Activated CD4-positive, alpha-beta T cell treated with anti-CD3 and anti-CD28 coated beads, Interleukin-2, amount 10 ng/mL, durations not matched to agents 7 days and 5 days (primary cell): ENCODE results near the gene EPX. TPM values are rescaled to one million over a fixed set of nuclear protein-coding genes. Genes with fewer than 3 reads are reported as not detected.

Source experiments
- CTCF ChIA-PET: fragments of 350-600 bp; sonication (Branson Sonifier 250); formaldehyde crosslinking; loops from one replicate; lab custom pipeline; 2021; ENCODE audit warnings: antibody characterized with exemption; lab: Charles Lee
- POLR2A ChIA-PET: fragments of 350-600 bp; sonication (Branson Sonifier 250); formaldehyde crosslinking; loops from one replicate; lab custom pipeline; 2021; ENCODE audit warnings: antibody characterized with exemption; lab: Charles Lee
- DNase-seq: peaks from one replicate; pipeline ENCODE4 v3.0.0-alpha.2; 2020
- H3K27ac Mint-ChIP-seq: one replicate; pipeline ENCODE4 v1.8.0; 2021; ENCODE audit warnings: mild to moderate bottlenecking, moderate library complexity, mixed read lengths
- H3K27me3 Mint-ChIP-seq: one replicate; pipeline ENCODE4 v1.8.0; 2021; ENCODE audit warnings: mixed read lengths
- H3K36me3 Mint-ChIP-seq: one replicate; pipeline ENCODE4 v1.8.0; 2021; ENCODE audit warnings: low read depth, mixed read lengths
- H3K4me1 Mint-ChIP-seq: one replicate; pipeline ENCODE4 v1.8.0; 2021; ENCODE audit warnings: mixed read lengths
- H3K4me3 Mint-ChIP-seq: one replicate; pipeline ENCODE4 v1.8.0; 2021; ENCODE audit warnings: mild to moderate bottlenecking, moderate library complexity, mixed read lengths
- H3K9me3 Mint-ChIP-seq: one replicate; pipeline ENCODE4 v1.8.0; 2021; ENCODE audit warnings: mixed read lengths
- total RNA-seq, 2 experiments: library from RNA; stranded (reverse); gene quantifications; one replicate each; pipeline ENCODE4 v1.2.3, GENCODE V29; 2021

The EPX gene
- total RNA-seq, 2 experiments from 2014 or later, result not detected

DNA sequence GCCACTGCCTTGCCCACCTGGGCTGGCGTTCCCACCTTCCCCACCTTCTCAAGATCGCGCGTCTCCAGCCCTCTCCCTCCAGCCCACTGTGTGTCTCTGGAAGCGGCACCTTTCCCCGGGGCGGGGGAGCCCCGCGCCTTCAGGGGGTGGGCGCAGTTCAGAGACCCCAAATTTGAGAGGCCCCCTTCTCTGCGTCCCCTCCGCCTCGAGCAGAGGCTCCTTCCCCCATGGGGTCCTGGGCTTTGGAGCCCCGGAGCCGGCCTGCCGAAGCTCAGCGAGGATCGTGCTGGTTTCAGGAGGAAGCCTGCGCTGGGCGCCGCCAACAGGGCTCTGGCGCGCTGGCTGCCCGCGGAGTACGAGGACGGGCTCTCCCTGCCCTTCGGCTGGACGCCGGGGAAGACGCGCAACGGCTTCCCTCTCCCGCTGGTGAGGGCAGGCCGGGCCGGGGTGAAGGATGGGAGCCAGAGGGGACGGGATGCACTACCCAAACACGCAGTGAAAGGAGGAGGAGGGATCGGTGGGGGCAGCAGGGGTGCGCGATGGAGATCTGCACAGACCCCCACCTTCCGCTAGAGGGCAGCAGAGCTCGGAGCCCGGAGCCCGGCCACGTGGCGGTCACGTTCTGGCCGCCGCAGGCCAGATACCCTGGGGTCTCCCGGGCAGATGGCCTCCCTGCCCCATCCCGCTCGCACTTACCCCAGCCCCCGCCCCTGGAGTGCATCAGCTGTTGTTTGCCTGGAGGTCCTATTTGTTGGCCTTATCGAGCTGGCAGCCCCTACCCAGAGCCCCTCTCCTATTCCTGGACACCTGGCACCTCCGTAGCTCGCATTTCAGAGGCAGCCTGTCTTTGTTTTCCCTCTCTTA lies 57.0 kb downstream of the EPX start:
- peaks cover 37% of the 10 kb centered on the region for H3K27me3 Mint-ChIP-seq
- H3K27ac Mint-ChIP-seq, result no peak overlapping the region
- peak; percentile 74 for DNase-seq
- H3K4me3 Mint-ChIP-seq, result peak overlapping the region; percentile 54
- no peaks in the 10 kb centered on the region for H3K9me3 Mint-ChIP-seq
- H3K4me1 Mint-ChIP-seq, result peaks cover 22% of the 10 kb centered on the region
- POLR2A ChIA-PET, result no interaction called here
- CTCF ChIA-PET, result interaction anchor here (0.7 to 2.7 kb wide), 21 partner anchors 12 to 209 kb away, joined by 3 to 12 read pairs (median 3); partner anchors contain the start of genes LPO, MKS1, MPO and RNF43
- no peaks in the 10 kb centered on the region for H3K36me3 Mint-ChIP-seq

DNA sequence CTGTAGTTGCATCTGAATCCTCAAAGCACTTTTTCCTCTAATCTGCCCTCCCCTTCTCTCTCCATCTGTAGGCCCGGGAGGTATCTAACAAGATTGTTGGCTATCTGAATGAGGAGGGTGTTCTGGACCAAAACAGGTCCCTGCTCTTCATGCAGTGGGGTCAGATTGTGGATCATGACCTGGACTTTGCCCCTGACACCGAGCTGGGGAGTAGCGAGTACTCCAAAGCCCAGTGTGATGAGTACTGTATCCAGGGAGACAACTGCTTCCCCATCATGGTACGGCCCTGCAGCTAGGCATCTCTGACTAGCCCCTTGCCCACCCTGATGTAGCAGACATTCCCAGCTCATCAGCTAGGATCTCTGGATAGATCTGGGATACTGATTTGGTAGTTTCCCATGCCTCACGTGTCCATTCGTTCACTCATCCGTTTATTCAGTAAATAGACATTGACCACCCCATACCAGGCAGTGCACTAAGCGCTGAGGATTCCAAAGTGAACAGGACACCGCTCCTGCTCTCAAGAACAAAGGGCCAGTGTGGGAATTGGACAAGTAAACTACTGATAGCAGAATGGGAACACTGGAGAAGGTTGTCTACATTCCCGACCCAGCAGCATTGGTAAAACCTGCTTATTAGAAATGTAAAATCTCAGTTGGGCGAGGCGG lies 58.0 kb downstream of the EPX start:
- H3K4me3 Mint-ChIP-seq, result no peak overlapping the region
- DNase-seq, result no peak
- no peaks in the 10 kb centered on the region for H3K36me3 Mint-ChIP-seq
- ChIA-PET POLR2A (no interaction called here), CTCF (interaction anchor here (0.5 to 2.7 kb wide), 21 partner anchors 13 to 212 kb away, joined by 3 to 12 read pairs (median 3); partner anchors contain the start of genes LPO, MKS1, MPO and RNF43)
- H3K4me1 Mint-ChIP-seq, result peaks cover 22% of the 10 kb centered on the region
- H3K9me3 Mint-ChIP-seq, result no peaks in the 10 kb centered on the region
- H3K27ac Mint-ChIP-seq, result no peak overlapping the region
- peaks cover 40% of the 10 kb centered on the region for H3K27me3 Mint-ChIP-seq

DNA sequence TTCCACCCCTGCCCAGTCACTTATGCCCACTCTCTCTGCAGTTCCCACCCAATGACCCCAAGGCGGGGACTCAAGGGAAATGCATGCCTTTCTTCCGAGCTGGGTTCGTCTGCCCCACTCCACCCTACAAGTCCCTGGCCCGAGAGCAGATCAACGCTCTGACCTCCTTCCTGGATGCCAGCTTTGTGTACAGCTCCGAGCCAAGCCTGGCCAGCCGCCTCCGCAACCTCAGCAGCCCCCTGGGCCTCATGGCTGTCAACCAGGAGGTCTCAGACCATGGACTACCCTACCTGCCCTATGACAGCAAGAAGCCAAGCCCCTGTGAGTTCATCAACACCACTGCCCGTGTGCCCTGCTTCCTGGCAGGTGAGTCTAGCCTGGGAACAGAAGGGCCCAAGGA lies 59.6 kb downstream of the EPX start:
- POLR2A ChIA-PET, result no interaction called here
- Mint-ChIP-seq H3K4me1 (peaks cover 22% of the 10 kb centered on the region), H3K4me3 (no peak overlapping the region), H3K36me3 (no peaks in the 10 kb centered on the region), H3K27me3 (peaks cover 37% of the 10 kb centered on the region), H3K9me3 (no peaks in the 10 kb centered on the region), H3K27ac (peak overlapping the region; percentile 16)
- CTCF ChIA-PET, result no interaction called here
- DNase-seq, result no peak

DNA sequence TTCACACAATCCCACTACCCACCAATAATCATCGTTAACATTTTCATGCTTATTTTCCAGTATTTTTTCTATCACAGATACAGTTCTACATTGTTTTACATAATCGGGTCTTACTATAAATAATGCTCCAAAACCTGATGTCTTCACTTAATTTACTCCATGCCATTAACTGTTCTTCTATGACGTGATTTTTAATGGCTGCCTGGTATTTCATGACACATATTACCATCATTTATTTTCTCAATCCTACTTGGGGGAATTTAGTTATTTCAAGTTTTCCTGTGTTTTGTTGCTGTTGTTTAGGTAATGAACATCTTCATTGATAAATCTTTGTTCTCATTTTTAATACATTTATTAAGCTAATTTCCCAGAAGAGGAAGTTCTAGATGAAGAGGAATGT lies 60.6 kb downstream of the EPX start:
- CTCF ChIA-PET, result no interaction called here
- no peaks in the 10 kb centered on the region for H3K36me3 Mint-ChIP-seq
- H3K4me1 Mint-ChIP-seq, result peaks cover 15% of the 10 kb centered on the region
- H3K27me3 Mint-ChIP-seq, result peaks cover 46% of the 10 kb centered on the region
- POLR2A ChIA-PET, result interaction anchor here (0.6 kb wide), 1 partner anchor 262 kb away, joined by 3 read pairs; no protein-coding TSS in a partner anchor
- H3K4me3 Mint-ChIP-seq, result no peak overlapping the region
- H3K27ac Mint-ChIP-seq, result no peak overlapping the region
- DNase-seq, result no peak
- no peaks in the 10 kb centered on the region for H3K9me3 Mint-ChIP-seq

Other genes starting within 250 kb of the EPX start
- under 1 TPM in 1 of 2 experiments, not detected in 1; 0.47 TPM for gene CUEDC1, start 237.3 kb upstream of the EPX start, total RNA-seq
- 10 to 100 TPM; 46.7 to 52.0 TPM for gene VEZF1, start 204.5 kb upstream of the EPX start, total RNA-seq
- gene SRSF1, start 185.5 kb upstream of the EPX start, total RNA-seq, result 100 to 1,000 TPM; 363 to 365 TPM
- gene DYNLL2, start 109.3 kb upstream of the EPX start, total RNA-seq, result 10 to 100 TPM; 30.1 to 31.9 TPM
- under 1 TPM; 0.54 to 0.77 TPM for gene OR4D1, start 44.3 kb upstream of the EPX start, total RNA-seq
- gene OR4D2, start 25.7 kb upstream of the EPX start, total RNA-seq, result not detected
- 10 to 100 TPM; 17.6 to 18.5 TPM for gene MKS1, start 26.5 kb downstream of the EPX start, total RNA-seq
- not detected for gene LPO, start 45.9 kb downstream of the EPX start, total RNA-seq
- gene MPO, start 88.2 kb downstream of the EPX start, total RNA-seq, result not detected
- 10 to 100 TPM; 44.1 to 57.5 TPM for gene TSPOAP1, start 136.1 kb downstream of the EPX start, total RNA-seq
- gene SUPT4H1, start 159.5 kb downstream of the EPX start, total RNA-seq, result 10 to 100 TPM; 66.1 to 69.0 TPM
- gene RNF43, start 224.8 kb downstream of the EPX start, total RNA-seq, result under 1 TPM; 0.07 to 0.12 TPM